SJSA1 (cell line): Measurements from ENCODE around the gene KRT15. TPM values are rescaled to one million over a fixed set of nuclear protein-coding genes. Genes with fewer than 3 reads are reported as not detected.
"Not testable (repeated sequence)": the region's sequence is repeated elsewhere in the genome, so short reads cannot be mapped to it uniquely, and the experiment has no call there.

Experiments used
- DNase-seq, 2 experiments: peaks; one replicate each; pipeline ENCODE4 v3.0.0-alpha.2; 2015 to 2020; ENCODE audit warnings: low spot score in 2 of 2, low read depth in 1 of 2
- H3K27ac ChIP-seq: fragments of 250-450 bp; sonication (Bioruptor Pico); 2 replicates; pipeline ENCODE4 v1.5.1; 2020; ENCODE audit warnings: mild to moderate bottlenecking, moderate library complexity
- H3K27me3 ChIP-seq: fragments of 250-450 bp; sonication (Bioruptor Pico); replicated peaks from 2 replicates; pipeline ENCODE4 v1.5.1; 2020; ENCODE audit warnings: mild to moderate bottlenecking, moderate library complexity
- H3K36me3 ChIP-seq: fragments of 250-450 bp; sonication (Bioruptor Pico); 2 replicates; pipeline ENCODE4 v1.5.1; 2020; ENCODE audit warnings: mild to moderate bottlenecking
- H3K4me1 ChIP-seq: fragments of 250-450 bp; sonication (Bioruptor Pico); replicated peaks from 2 replicates; pipeline ENCODE4 v1.6.1; 2021; ENCODE audit warnings: mild to moderate bottlenecking
- H3K4me3 ChIP-seq: fragments of 250-450 bp; sonication (Bioruptor Pico); 2 replicates; pipeline ENCODE4 v1.5.1; 2020; ENCODE audit warnings: mild to moderate bottlenecking
- H3K9me3 ChIP-seq: fragments of 250-450 bp; sonication (Bioruptor Pico); replicated peaks from 2 replicates; pipeline ENCODE4 v1.5.1; 2020; ENCODE audit warnings: mild to moderate bottlenecking
- total RNA-seq: library from RNA; depleted of rRNA; stranded (reverse); fragments of >200 nt; shearing (Covaris generic); gene quantifications from 2 replicates; pipeline ENCODE4 v1.2.3, GENCODE V29; 2014

Gene KRT15
- total RNA-seq, 1 experiment from 2014 or later = 3.9 TPM

DNA sequence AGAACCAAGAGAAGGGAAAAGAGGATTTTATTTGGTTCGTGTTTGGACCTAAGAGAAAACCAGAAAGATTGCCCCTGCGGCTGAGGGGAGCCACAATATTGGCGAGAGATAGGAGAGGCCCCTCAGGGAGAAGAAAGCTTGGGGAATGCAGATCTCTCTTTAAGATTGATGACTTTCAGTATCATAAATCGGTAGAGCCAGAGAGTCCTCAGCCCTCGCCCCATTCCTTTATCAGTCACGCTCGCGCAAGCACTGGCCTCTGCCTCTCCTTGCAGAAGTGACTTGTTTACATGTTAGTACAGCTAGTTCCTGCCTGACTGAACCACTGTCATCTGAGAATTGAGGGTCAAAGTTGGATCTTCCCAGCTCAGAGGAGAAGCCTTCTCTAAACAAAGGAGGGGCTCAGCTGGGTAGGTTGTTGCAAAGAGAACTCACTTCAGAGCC lies 30.9 kb upstream of the KRT15 start:
- Histone ChIP-seq H3K4me3 (no peak overlapping the region), H3K9me3 (no peaks in the 10 kb centered on the region), H3K4me1 (peaks cover 45% of the 10 kb centered on the region), H3K27me3 (no peaks in the 10 kb centered on the region), H3K27ac (no peak overlapping the region), H3K36me3 (no peaks in the 10 kb centered on the region)
- DNase-seq = no peak

DNA sequence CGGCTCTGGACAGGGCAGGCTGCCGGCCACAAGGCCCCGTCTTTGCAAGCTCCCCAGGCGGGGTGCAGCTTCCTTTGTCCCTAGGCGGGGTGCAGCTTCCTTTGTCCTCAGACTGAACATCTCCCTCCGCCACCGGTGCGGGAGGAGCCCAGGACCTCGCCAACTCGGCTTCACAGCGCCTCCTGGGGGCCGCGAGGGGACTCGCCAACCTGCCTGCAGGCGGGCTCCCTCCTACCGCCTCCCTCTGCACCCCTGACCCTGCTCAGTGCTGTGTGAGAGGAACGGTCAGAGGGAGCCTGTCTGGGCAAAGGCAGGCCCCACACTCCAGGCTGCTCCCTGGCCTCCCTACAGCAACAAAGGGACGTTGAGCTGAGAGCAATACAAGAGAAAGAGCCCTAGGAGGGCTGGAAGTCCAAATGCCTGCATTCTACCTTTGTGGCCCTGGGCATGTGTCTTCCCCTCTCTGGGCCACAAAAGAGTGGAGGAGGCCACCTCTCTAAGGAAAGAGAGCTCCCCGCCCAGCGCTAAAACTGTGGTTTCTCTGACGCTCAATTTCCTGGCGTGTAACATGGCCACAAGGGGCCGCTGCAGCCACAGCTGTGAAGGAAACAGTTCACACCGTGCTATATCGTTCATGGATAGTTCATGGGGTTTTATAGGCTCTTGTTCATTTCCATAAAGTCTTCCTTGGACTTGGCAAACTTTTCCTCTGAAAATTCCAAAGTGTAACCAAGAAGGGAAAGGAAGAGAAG lies 30.3 kb upstream of the KRT15 start:
- Histone ChIP-seq H3K27me3 (no peaks in the 10 kb centered on the region), H3K27ac (no peak overlapping the region), H3K9me3 (no peaks in the 10 kb centered on the region), H3K36me3 (no peaks in the 10 kb centered on the region), H3K4me3 (no peak overlapping the region), H3K4me1 (peaks cover 45% of the 10 kb centered on the region)
- DNase-seq = peak; percentile 76 to 82

DNA sequence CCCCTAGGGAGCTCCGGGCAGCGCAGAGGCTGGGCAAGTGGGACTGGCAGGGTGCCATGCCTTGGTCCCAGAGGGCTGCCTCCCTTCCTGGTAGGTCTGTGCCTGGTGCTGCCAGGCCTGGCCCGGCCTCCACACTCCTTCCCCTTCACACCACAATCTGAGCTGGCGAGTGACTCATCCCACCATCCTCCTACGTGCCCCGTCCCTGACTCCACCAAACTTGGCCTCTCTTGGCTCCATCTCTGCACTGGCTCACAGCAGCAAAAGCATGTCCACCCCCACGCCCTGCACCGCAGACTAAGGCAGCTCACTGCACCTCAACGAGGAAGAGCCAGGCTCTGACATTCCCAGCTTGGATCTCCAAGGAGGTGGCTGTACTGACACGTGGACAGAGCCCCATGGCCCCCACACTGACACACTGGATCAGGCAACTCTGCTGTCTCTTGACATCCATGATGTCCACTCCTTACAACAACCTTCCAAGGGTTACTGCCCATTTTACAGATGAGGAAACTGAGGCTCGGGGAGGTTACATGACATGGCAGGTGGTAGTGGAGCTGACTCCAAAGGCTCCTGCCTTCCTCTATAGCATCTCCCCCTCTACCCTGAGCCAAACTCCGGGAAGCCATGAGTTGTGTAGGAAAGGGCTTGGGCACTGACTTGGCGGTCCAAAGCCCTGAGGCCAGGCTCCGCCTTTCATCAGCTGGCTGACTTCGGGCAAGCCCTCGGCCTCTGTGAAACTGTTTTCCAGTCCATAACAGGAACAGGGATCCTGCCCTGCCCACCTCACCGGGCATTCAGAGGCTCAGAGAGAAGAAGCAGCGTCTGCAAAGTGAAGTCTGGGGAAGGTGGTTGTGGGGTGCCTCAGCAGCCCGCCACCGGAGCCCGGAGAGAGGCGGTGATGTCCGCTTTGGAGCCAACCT lies 29.5 kb upstream of the KRT15 start:
- Histone ChIP-seq H3K4me1 (peaks cover 45% of the 10 kb centered on the region), H3K36me3 (no peaks in the 10 kb centered on the region), H3K9me3 (no peaks in the 10 kb centered on the region), H3K4me3 (no peak overlapping the region), H3K27me3 (no peaks in the 10 kb centered on the region), H3K27ac (peak overlapping the region; percentile 50)
- peak; percentile 88 to 95 for DNase-seq

DNA sequence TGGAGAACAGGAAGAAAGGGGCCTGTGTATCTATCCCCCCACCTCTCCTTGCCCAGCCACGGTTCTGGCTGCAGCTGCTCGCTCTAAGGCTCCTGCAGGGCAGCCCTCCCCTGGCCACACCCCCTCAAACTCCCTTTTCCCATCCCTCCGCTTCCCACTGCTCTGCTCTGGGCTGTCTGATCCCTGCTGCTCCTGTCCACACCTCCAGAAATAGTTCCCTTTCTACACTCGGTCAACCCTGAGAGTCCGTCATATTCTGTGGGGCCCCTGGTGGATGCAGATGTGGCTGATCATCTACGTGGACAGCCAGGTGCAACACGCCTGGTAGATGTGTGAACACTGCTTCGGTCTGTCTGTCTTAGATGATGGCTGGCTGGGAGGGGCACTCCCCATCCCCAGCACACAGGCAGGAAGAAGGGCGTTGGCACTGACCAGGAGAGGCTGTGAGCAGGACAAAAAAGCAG lies 28.7 kb upstream of the KRT15 start:
- peak overlapping the region; percentile 50 for H3K27ac ChIP-seq

DNA sequence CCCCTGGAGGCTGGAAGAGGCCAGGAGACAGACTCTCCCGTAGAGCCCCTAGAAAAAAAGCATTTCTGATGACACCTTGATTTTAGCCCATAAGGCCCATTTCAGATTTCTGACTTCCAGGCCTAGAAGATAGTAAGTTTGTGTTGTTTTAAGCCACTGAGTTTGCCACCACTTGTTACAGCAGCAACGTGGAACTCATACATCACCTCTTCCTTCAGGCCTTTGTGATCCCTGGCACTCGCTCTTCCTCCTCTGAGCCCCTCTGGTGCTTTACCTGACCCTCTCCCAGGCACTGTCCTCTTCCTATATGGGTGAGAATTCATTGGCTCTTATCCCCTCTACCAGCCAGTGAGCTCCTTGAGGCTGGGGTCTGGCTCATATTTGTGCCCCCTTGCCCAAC lies 28.1 kb upstream of the KRT15 start:
- no peak for DNase-seq
- Histone ChIP-seq H3K27me3 (no peaks in the 10 kb centered on the region), H3K36me3 (no peaks in the 10 kb centered on the region), H3K27ac (no peak overlapping the region), H3K4me3 (no peak overlapping the region), H3K9me3 (no peaks in the 10 kb centered on the region), H3K4me1 (peaks cover 43% of the 10 kb centered on the region)

More for the DNA sequence above, 28.7 kb upstream of the KRT15 start:
- Histone ChIP-seq H3K9me3 (no peaks in the 10 kb centered on the region), H3K27me3 (no peaks in the 10 kb centered on the region), H3K4me3 (no peak overlapping the region), H3K4me1 (peaks cover 45% of the 10 kb centered on the region), H3K36me3 (no peaks in the 10 kb centered on the region)
- DNase-seq = no peak

DNA sequence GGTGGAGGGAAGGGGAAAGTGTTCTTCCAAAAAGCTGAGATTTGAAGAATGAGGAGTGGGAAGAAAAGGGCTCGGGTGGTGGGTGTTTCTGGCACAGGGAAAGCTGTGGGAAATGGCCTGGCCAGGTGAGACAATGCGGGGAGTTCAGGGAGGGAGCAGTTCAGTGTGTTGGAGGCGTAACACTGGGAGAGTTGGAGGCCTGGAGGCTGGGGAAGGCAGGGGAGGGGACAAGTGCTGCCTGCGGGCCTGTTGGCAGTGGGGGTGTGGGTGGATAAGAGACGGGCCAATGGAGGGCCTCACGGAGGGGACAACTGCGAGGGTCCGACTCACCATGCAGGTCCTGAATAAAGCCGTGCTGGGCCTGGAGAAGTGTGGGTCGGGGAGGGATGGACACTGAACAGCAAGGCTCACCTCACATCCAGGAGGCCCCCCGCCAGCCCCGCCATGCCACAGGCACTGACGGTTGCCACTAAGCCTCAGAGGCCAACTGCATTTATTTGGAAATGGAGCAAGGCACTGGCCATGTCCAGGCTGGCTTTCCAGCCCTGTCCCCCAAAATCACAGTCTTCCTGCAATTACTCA lies 27.2 kb upstream of the KRT15 start:
- Histone ChIP-seq H3K27me3 (no peaks in the 10 kb centered on the region), H3K9me3 (no peaks in the 10 kb centered on the region), H3K27ac (no peak overlapping the region), H3K4me3 (no peak overlapping the region), H3K4me1 (peaks cover 36% of the 10 kb centered on the region), H3K36me3 (no peaks in the 10 kb centered on the region)
- no peak for DNase-seq

DNA sequence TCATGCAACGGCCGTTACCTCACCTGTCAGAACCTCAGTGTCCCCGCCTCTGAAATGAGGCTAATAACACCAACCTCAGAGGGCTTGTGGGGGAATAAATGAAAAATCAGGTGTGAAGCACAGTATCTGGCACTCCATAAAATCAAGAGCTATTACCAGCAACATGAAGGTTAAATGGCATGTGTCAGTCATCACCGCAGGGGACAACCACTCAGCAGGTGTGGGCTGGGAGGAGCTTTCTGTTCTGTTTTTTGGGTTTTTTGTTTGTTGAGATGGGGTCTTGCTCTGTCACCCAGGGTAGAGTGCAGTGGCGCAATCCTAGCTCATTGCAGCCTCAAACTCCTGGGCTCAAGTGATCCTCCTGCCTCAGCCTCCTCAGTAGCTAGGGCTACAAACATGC lies 26.2 kb upstream of the KRT15 start:
- DNase-seq = no peak

DNA sequence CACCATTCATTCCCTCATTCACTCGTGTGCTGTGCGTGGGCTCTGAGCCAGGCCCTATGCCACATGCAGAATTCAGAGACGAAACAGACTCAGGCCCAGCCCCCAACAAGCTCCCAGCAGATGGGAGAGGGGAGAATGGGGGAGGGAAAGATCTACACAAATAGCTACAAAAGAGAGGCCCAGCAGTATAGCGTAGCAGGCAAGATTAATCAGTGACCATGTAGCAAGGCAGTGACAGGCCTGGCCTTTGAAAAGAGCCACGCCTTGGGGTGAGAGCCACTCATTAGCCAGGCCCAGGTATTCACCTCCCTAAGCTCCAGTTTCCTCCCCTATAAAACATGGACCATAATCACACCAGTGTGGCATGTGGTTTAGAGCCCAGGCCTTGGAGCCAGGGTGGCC lies 25.8 kb upstream of the KRT15 start:
- Histone ChIP-seq H3K4me3 (no peak overlapping the region), H3K36me3 (no peaks in the 10 kb centered on the region), H3K9me3 (no peaks in the 10 kb centered on the region), H3K27ac (no peak overlapping the region), H3K27me3 (no peaks in the 10 kb centered on the region), H3K4me1 (peaks cover 24% of the 10 kb centered on the region)
- DNase-seq = no peak

More for the DNA sequence above, 26.2 kb upstream of the KRT15 start:
- Histone ChIP-seq H3K9me3 (no peaks in the 10 kb centered on the region), H3K36me3 (no peaks in the 10 kb centered on the region), H3K27ac (no peak overlapping the region), H3K4me3 (no peak overlapping the region), H3K4me1 (peaks cover 28% of the 10 kb centered on the region), H3K27me3 (no peaks in the 10 kb centered on the region)

DNA sequence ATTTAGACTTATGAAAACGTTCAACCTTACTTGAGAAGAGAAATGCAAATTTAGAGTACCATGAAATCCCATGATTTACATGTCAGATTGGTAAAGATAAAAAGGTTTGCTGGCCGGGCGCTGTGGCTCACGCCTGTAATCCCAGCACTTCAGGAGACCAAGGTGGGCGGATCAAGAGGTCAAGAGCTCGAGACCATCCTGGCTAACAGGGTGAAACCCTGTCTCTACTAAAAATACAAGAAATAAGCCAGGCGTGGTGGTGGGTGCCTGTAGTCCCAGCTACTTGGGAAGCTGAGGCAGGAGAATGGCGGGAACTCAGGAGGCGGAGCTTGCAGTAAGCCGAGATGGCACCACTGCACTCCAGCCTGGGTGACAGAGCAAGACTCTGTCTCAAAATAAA lies 24.1 kb upstream of the KRT15 start:
- H3K27ac ChIP-seq, H3K9me3 ChIP-seq, H3K36me3 ChIP-seq, DNase-seq, H3K4me3 ChIP-seq, H3K27me3 ChIP-seq: not testable (repeated sequence)
- peaks cover 19% of the 10 kb centered on the region for H3K4me1 ChIP-seq

DNA sequence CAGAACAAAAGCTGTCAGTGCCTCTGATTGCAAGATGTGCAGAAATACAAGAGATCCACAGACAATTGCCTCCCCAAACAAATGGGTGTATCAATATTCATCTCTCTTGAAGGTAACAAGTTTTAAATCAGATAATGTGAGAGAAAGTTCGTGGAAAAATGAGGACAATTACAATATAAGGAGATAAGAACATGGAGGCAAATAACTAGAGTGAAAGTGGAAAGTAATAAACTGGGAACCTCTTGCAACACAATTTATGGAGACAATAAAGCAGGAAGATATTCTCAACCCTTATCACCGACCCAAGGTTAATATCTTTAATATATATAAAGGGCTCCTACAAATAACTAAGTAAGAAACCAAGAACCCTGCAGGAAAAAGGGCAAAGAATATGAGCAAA lies 23.7 kb upstream of the KRT15 start:
- DNase-seq = no peak
- Histone ChIP-seq H3K4me3 (no peak overlapping the region), H3K4me1 (peaks cover 15% of the 10 kb centered on the region), H3K36me3 (no peaks in the 10 kb centered on the region), H3K27ac (no peak overlapping the region), H3K9me3 (no peaks in the 10 kb centered on the region), H3K27me3 (no peaks in the 10 kb centered on the region)

DNA sequence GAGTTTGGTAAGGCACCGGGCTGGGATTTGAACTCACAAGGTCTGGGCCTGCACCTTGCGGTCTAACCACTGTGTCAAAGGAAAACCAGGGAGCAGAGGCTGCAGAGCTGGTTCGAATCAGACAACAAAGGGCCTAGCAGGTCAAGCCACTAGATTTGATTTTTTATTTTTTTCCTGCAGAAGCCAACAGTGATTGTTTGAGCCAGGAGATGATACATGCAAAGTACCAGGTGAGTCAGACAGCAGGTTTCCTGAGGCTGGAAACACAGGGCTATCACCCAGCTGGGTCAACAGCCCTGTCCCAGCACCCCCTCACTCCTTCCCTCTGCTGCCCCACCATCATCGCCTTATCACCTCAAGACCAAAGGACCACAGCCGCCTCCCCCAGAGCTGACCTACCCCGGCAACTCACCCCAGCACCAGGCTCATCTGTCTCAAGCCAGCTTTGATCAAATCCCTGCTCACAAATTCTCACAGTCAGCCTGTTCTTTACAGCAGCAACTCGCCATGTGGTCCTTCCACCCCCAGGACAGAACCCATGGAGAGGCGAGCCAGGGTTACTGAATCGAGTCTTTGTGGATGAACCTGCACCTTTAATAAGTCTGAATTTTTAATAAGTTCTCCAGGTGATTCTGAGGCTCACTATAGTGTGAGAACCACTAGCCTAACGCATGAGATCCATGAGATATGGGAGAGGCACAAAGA lies 22.4 kb upstream of the KRT15 start:
- Histone ChIP-seq H3K27me3 (no peaks in the 10 kb centered on the region), H3K9me3 (no peaks in the 10 kb centered on the region), H3K36me3 (no peaks in the 10 kb centered on the region), H3K27ac (no peak overlapping the region), H3K4me3 (no peak overlapping the region), H3K4me1 (peaks cover 13% of the 10 kb centered on the region)
- DNase-seq = no peak

DNA sequence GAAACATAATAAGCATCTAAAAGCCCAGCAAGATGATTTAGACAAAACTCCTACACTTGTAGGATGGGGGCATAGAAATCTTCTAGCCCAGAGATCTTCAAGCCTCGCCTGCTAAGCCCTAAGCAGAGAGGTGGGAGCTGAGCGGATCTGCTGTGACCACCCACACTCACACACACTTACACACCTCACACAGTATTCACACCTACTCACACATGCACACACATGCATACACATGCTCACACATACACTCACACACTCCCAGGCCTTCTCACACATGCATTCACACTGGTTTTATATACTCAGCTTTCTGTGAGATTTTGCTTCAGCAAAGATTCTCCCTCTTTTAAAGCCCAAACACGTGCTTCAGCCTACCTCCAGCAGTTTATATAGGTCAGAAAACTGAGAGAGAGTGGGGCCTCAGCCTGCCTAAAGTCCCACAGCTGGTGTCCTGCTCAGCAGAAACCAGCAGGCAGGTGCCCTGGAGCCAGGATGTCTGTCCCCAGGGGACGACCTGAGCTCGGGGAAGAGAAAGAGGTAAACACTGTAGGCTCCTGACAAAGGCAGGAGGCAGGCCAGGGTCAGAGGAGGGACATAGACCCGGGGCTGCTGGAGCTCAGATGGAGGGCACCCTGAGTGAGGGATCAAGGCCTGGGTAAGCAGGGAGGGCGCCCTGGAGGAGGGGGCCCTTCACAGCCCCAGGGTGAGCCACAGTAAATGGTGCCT lies 21.4 kb upstream of the KRT15 start:
- Histone ChIP-seq H3K9me3 (no peaks in the 10 kb centered on the region), H3K36me3 (no peaks in the 10 kb centered on the region), H3K27me3 (no peaks in the 10 kb centered on the region), H3K4me3 (no peak overlapping the region), H3K4me1 (peaks cover 13% of the 10 kb centered on the region), H3K27ac (no peak overlapping the region)
- DNase-seq = no peak

DNA sequence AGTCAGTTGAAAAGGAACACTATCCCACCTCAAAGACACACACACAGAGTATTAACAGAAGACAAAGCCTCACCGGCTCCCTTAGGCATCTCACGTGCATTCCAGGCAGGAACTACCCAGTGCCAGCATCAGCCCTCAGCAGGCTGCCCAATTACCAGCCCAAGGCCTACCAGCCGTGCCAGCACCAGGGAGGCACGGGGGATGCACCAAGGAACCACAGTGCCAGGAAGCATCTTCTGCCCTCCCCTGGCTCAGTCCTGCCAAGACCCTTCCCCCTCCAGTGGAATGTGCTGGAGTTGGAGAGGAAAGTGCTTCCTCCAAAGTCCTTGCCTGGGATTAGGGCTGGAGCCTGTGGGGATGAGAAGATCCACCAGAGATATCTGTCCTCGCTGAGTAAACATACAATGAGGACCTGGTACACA lies 20.4 kb upstream of the KRT15 start:
- peak overlapping the region; percentile 4; the same call in 1 of the 2 replicates for H3K27ac ChIP-seq
- peaks cover 13% of the 10 kb centered on the region for H3K4me1 ChIP-seq
- no peaks in the 10 kb centered on the region for H3K36me3 ChIP-seq
- H3K27me3 ChIP-seq = no peaks in the 10 kb centered on the region
- DNase-seq = no peak
- H3K4me3 ChIP-seq = no peak overlapping the region
- no peaks in the 10 kb centered on the region for H3K9me3 ChIP-seq
